Measurements from ENCODE around the gene HMGB1. TPM values are rescaled to one million over a fixed set of nuclear protein-coding genes. Genes with fewer than 3 reads are reported as not detected.

Gene HMGB1
- total RNA-seq, 1 donor from 2014 or later = 230 TPM

DNA sequence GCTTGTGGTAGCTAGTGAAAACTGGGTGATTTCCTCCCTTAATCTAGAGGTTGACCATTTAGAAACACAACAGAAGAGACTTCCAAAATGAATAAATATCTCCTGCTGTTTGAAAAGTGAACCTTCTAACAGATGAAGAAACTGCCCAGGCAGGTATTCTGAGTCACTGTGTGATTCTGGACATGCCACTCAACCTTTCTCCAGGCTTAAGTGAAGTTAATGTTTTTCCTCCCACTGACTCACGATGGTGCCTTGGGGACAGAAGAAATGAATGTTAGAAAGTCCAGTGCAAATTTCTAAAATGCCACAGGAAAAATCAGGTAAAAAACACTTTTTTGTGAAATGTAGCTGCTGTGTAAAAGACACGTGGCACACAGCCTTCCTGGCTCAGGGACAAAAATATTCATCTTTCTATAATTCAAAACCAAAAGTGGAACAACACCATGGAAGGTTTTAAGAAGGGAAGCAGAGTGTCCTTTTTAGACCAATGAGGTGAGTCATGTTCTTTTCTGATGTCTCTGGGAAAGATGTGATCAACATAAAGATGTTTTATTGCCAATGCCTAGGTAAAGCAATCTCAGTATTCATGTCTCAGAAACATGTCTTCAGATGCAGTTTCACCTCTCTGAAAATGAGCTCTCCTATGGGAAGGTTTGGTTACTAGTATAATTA is 34.3 kb downstream of the HMGB1 start:
- Mint-ChIP-seq H3K4me3 (ENCODE audit: unreplicated experiment) (no peak overlapping the region), H3K27me3 (ENCODE audit: unreplicated experiment) (peaks cover 2% of the 10 kb centered on the region), H3K4me1 (ENCODE audit: unreplicated experiment) (no peaks in the 10 kb centered on the region), H3K9me3 (ENCODE audit: unreplicated experiment) (no peaks in the 10 kb centered on the region), H3K27ac (ENCODE audit: unreplicated experiment) (no peak overlapping the region), H3K36me3 (ENCODE audit: low read depth, unreplicated experiment) (no peaks in the 10 kb centered on the region)
- TF ChIP-seq CTCF (IDR thresholded peaks at IDR 0.05; ENCODE audit: unreplicated experiment) = no peak
- DNase-seq (ENCODE audit: low spot score) = no peak

DNA sequence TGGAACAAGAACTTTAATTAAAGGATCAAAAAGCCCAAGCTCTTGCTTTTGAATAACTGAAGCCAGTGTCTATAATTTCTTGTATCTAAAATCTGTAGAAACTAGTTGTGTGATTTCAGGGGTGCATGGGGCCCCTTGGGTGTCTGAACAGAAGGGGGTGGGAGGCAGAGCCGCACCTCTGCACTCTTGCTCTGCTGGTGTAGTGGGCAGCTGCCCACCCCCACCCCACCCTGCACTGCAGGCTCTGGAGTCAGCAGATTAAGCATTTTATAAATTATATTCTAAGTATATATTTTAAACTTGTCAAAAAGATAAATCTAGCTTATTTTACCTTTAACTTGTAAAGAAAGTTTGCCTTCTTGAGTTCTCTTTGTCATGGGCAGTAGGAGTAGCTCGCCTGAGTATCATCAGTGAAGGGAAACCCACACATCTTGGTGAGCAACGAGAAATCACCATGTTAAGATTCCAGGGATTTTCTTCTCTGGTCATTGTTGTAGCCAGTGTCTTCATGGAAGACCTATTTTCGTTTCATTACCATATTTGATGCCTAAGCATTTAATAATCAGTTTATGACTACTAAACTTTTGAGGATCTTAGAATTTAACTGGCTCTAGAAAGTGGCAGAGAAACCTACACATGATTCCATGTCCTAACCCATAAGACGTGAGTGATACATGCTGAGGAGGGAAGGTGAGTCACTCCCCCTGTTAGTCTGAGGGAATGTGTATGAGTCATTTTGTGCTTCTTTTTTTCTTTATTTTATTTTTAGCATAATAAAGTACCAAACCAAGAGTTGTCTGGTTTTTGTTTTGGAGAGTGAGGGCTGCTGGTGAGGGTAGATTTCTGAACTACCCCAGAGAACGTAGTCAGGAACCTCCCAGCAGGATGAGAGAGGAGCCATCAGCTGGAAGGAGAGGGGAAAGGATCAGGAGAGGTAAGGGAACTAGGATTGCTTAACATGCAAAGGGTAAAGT is 35.7 kb downstream of the HMGB1 start:
- Mint-ChIP-seq H3K36me3 (ENCODE audit: low read depth, unreplicated experiment) (no peaks in the 10 kb centered on the region), H3K4me3 (ENCODE audit: unreplicated experiment) (no peak overlapping the region), H3K27me3 (ENCODE audit: unreplicated experiment) (no peaks in the 10 kb centered on the region)

GRCh38 chr13:30429235-30429634 is 36.5 kb downstream of the HMGB1 start:
- Mint-ChIP-seq H3K4me3 (ENCODE audit: unreplicated experiment) (no peak overlapping the region), H3K27ac (ENCODE audit: unreplicated experiment) (no peak overlapping the region), H3K4me1 (ENCODE audit: unreplicated experiment) (no peaks in the 10 kb centered on the region), H3K36me3 (ENCODE audit: low read depth, unreplicated experiment) (no peaks in the 10 kb centered on the region), H3K9me3 (ENCODE audit: unreplicated experiment) (no peaks in the 10 kb centered on the region), H3K27me3 (ENCODE audit: unreplicated experiment) (no peaks in the 10 kb centered on the region)
- TF ChIP-seq CTCF (IDR thresholded peaks at IDR 0.05; ENCODE audit: unreplicated experiment) = no peak
- no peak for DNase-seq (ENCODE audit: low spot score)

More for the DNA sequence above, 35.7 kb downstream of the HMGB1 start:
- Mint-ChIP-seq H3K27ac (ENCODE audit: unreplicated experiment) (no peak overlapping the region), H3K9me3 (ENCODE audit: unreplicated experiment) (no peaks in the 10 kb centered on the region), H3K4me1 (ENCODE audit: unreplicated experiment) (no peaks in the 10 kb centered on the region)
- TF ChIP-seq CTCF (IDR thresholded peaks at IDR 0.05; ENCODE audit: unreplicated experiment) = no peak
- no peak for DNase-seq (ENCODE audit: low spot score)

DNA sequence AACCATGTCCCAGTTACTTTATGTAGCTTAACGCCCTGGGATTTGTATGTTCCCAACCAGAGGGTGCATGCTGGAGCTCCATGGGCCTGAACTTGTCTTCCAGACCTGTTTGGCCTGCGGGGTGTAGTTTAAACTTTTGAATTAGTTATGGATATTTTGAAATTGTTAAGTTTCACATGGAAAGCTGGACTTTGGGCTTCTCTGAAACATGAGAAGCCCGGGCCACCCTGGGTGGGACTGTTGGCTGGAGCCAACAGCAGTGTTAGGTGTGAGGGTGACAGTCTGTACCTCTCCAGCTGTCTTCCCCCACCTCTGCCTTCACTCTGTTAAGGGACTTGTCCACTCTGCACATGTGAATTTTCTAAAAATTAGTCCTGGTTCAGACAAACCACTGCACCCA is 41.8 kb downstream of the HMGB1 start:
- peaks cover 11% of the 10 kb centered on the region for H3K4me1 Mint-ChIP-seq (ENCODE audit: unreplicated experiment)
- no peak for DNase-seq (ENCODE audit: low spot score)
- no peak overlapping the region for H3K4me3 Mint-ChIP-seq (ENCODE audit: unreplicated experiment)
- no peak for TF ChIP-seq CTCF (IDR thresholded peaks at IDR 0.05; ENCODE audit: unreplicated experiment)
- no peaks in the 10 kb centered on the region for H3K9me3 Mint-ChIP-seq (ENCODE audit: unreplicated experiment)
- H3K36me3 Mint-ChIP-seq (ENCODE audit: low read depth, unreplicated experiment) = no peaks in the 10 kb centered on the region
- peaks cover 12% of the 10 kb centered on the region for H3K27me3 Mint-ChIP-seq (ENCODE audit: unreplicated experiment)
- no peak overlapping the region for H3K27ac Mint-ChIP-seq (ENCODE audit: unreplicated experiment)
